ENCODE results near the gene TET2.

TET2 gene

DNA sequence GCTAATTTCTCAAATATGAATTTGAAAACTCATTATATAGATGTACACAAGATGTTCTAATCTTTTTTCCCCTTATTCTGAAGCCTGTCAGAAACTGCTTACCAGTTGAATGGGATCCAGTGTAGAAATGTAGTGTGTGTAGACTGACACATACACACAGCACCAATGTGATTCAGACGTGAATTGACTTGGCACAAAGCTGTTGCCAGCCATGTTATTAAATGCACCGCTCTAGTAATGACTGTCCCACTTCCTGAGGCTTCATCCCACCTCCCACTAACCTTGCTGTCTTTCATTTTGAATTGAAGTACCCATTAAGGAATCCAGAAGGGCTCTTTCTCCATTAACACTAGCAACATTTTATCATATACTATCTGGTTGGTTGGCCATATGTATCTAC is 180.5 kb downstream of the TET2 start:
- Mint-ChIP-seq H3K9me3 (no peaks in the 10 kb centered on the region), H3K36me3 (ENCODE audit: low read depth) (no peaks in the 10 kb centered on the region), H3K4me1 (no peaks in the 10 kb centered on the region), H3K27me3 (ENCODE audit: low read depth) (no peaks in the 10 kb centered on the region), H3K27ac (no peak overlapping the region), H3K4me3 (no peak overlapping the region)
- TF ChIP-seq, protein P1, sequence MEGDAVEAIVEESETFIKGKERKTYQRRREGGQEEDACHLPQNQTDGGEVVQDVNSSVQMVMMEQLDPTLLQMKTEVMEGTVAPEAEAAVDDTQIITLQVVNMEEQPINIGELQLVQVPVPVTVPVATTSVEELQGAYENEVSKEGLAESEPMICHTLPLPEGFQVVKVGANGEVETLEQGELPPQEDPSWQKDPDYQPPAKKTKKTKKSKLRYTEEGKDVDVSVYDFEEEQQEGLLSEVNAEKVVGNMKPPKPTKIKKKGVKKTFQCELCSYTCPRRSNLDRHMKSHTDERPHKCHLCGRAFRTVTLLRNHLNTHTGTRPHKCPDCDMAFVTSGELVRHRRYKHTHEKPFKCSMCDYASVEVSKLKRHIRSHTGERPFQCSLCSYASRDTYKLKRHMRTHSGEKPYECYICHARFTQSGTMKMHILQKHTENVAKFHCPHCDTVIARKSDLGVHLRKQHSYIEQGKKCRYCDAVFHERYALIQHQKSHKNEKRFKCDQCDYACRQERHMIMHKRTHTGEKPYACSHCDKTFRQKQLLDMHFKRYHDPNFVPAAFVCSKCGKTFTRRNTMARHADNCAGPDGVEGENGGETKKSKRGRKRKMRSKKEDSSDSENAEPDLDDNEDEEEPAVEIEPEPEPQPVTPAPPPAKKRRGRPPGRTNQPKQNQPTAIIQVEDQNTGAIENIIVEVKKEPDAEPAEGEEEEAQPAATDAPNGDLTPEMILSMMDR (IDR thresholded peaks at IDR 0.05; ENCODE audit: unreplicated experiment in 3 of 3), result no peak

GRCh38 chr4:105327956-105328355 is 181.3 kb downstream of the TET2 start:
- H3K27me3 Mint-ChIP-seq (ENCODE audit: low read depth), result no peaks in the 10 kb centered on the region
- H3K4me1 Mint-ChIP-seq, result no peaks in the 10 kb centered on the region

GRCh38 chr4:105329081-105329480 is 182.4 kb downstream of the TET2 start:
- Mint-ChIP-seq H3K9me3 (no peaks in the 10 kb centered on the region), H3K4me1 (no peaks in the 10 kb centered on the region), H3K4me3 (no peak overlapping the region), H3K27me3 (ENCODE audit: low read depth) (no peaks in the 10 kb centered on the region), H3K36me3 (ENCODE audit: low read depth) (no peaks in the 10 kb centered on the region), H3K27ac (no peak overlapping the region)
- TF ChIP-seq, protein P1 (IDR thresholded peaks at IDR 0.05; ENCODE audit: unreplicated experiment in 3 of 3), result no peak

More at GRCh38 chr4:105327956-105328355, 181.3 kb downstream of the TET2 start:
- no peaks in the 10 kb centered on the region for H3K36me3 Mint-ChIP-seq (ENCODE audit: low read depth)
- H3K4me3 Mint-ChIP-seq, result no peak overlapping the region
- TF ChIP-seq, protein P1 (IDR thresholded peaks at IDR 0.05; ENCODE audit: unreplicated experiment in 3 of 3), result no peak
- no peak overlapping the region for H3K27ac Mint-ChIP-seq
- no peaks in the 10 kb centered on the region for H3K9me3 Mint-ChIP-seq
